Stomach (tissue), 9 donors: Measurements from ENCODE around the gene CCDC192. TPM values are rescaled to one million over a fixed set of nuclear protein-coding genes. Genes with fewer than 3 reads are reported as not detected.
"Not testable (repeated sequence)": the region's sequence is repeated elsewhere in the genome, so short reads cannot be mapped to it uniquely, and the experiment has no call there.

ENCODE experiments used
- DNase-seq, 2 donors: peaks; one replicate each; pipeline versions ENCODE4 v3.0.0 to v3.0.0-alpha.2; 2013 to 2019
- H3K27ac ChIP-seq, 5 donors: fragments of 200-600 bp in 4 of 5; sonication (generic) in 4 of 5; one replicate each; pipeline ENCODE4 v1.5.1; 2013 to 2019; ENCODE audit warnings: mild to moderate bottlenecking in 1 of 5, moderate library complexity in 1 of 5
- H3K27me3 ChIP-seq, 3 donors: fragments of 200-600 bp; sonication (generic); one replicate each; pipeline ENCODE4 v1.5.1; 2017 to 2019; ENCODE audit warnings: mixed run types in 1 of 3
- H3K36me3 ChIP-seq, 4 donors: fragments of 200-600 bp; sonication (generic); 1 replicate in 3 of 4; 2 replicates in 1 of 4; pipeline ENCODE4 v1.5.1; 2016 to 2019
- H3K4me1 ChIP-seq, 4 donors: fragments of 200-600 bp; sonication (generic); one replicate each; pipeline ENCODE4 v1.5.1; 2016 to 2019
- H3K4me3 ChIP-seq, 4 donors: fragments of 200-600 bp; sonication (generic) in 3 of 4; one replicate each; pipeline ENCODE4 v1.5.1; 2016 to 2019; ENCODE audit warnings: mild to moderate bottlenecking in 1 of 4
- H3K9me3 ChIP-seq, 4 donors: fragments of 200-600 bp; sonication (generic); one replicate each; pipeline ENCODE4 v1.5.1; 2016 to 2019
- CTCF ChIP-seq, 7 experiments: fragments of 450-650 bp in 4 of 7; fragments of 200-600 bp in 3 of 7; sonication (generic) in 3 of 7; IDR thresholded peaks; one replicate each; pipeline ENCODE4 v1.5.1; 2016 to 2019; ENCODE audit warnings: antibody characterized with exemption in 7 of 7, control low read depth in 2 of 7, mild to moderate bottlenecking in 1 of 7
- EP300 ChIP-seq: sonication (generic); formaldehyde crosslinking; IDR thresholded peaks from one replicate; pipeline ENCODE4 v1.6.1; 2017; ENCODE audit warnings: antibody characterized with exemption
- POLR2A ChIP-seq, 4 donors: fragments of 450-650 bp; IDR thresholded peaks; one replicate each; pipeline ENCODE4 v1.6.1; 2016; ENCODE audit warnings: antibody characterized with exemption in 4 of 4, control low read depth in 2 of 4, mild to moderate bottlenecking in 1 of 4, moderate library complexity in 1 of 4
- POLR2AphosphoS5 ChIP-seq, 3 donors: sonication (generic); formaldehyde crosslinking; IDR thresholded peaks; one replicate each; pipeline ENCODE4 v1.6.1; 2016; ENCODE audit warnings: antibody characterized with exemption in 3 of 3
- WGBS, 5 donors: extraction: QIAGEN DNeasy Blood & Tissue Kit in 3 of 5; methylation state at CpG; one replicate each; pipeline versions ENCODE4 v1.1.5 to v1.1.7; 2013 to 2018; 5-methylcytosine and 5-hydroxymethylcytosine counted together
- intact Hi-C: fragments of 100-400 bp; cut with DNase I; formaldehyde crosslinking; loops from one replicate; pipeline ENCODE4 v1.15.1; 2023; ENCODE audit warnings: low total_unique reads
- polyA plus RNA-seq, 3 donors: library from polyadenylated mRNA; stranded (reverse); fragments of 200-250 nt; gene quantifications; one replicate each; pipeline ENCODE4 v1.2.3, GENCODE V29; 2013
- total RNA-seq, 5 donors: library from RNA; depleted of rRNA; stranded (reverse); fragments of >200 nt; gene quantifications; one replicate each; pipeline versions ENCODE4 v1.1.0 to v1.2.3, GENCODE V29; 2014 to 2016
- donor health status: healthy with polysubstance abuse.
- donor health status: Bipolar disorder and iron deficiency.
- donor health status: healthy.

CCDC192 gene
- total and polyA plus RNA-seq, 8 donors: 0.10 to 2.2 TPM; not detected in 6

- H3K4me1 ChIP-seq: peaks cover 0 to 15% (median 9%) of the 10 kb centered on the region in 4 donors
- no peak overlapping the region for H3K4me3 ChIP-seq
- WGBS, 5 donors: 88 to 97% (median 95%) methylated on average over 2 of the region's 2 CpGs
- no peaks in the 10 kb centered on the region for H3K36me3 ChIP-seq
- H3K27ac ChIP-seq: no peak overlapping the region
- TF ChIP-seq CTCF (IDR thresholded peaks at IDR 0.05) (no peak), EP300 (no peak), POLR2A (IDR thresholded peaks at IDR 0.05) (no peak), POLR2AphosphoS5 (IDR thresholded peaks at IDR 0.05) (no peak)
- no peaks in the 10 kb centered on the region for H3K9me3 ChIP-seq
- H3K27me3 ChIP-seq: no peaks in the 10 kb centered on the region
- intact Hi-C loops: no loop called here
- no peak for DNase-seq
Measured at GRCh38 chr5:127846884-127847283, 143.7 kb downstream of the CCDC192 start.

GRCh38 chr5:127847641-127848040, 144.4 kb downstream of the CCDC192 start:
- H3K4me3 ChIP-seq, intact Hi-C loops, H3K9me3 ChIP-seq, H3K36me3 ChIP-seq, DNase-seq, H3K27me3 ChIP-seq: not testable (repeated sequence)
- WGBS, 5 donors: 93 to 99% (median 97%) methylated on average over 5 of the region's 5 CpGs
- peak overlapping the region in 3 of 5 donors; percentile 2 to 75 (median 22) for H3K27ac ChIP-seq
- peaks cover 0 to 15% (median 9%) of the 10 kb centered on the region in 4 donors for H3K4me1 ChIP-seq

GRCh38 chr5:127848098-127848497, 144.9 kb downstream of the CCDC192 start:
- TF ChIP-seq POLR2AphosphoS5 (IDR thresholded peaks at IDR 0.05): peak in 1 of 3 donors; percentile 36
- TF ChIP-seq POLR2A (IDR thresholded peaks at IDR 0.05): no peak
- WGBS, 5 donors: 29 to 70% (median 42%) methylated on average over 1 of the region's 1 CpG
- H3K4me1 ChIP-seq: peaks cover 0 to 15% (median 9%) of the 10 kb centered on the region in 4 donors
- peak in 1 of 2 donors; percentile 33 for DNase-seq
- no peaks in the 10 kb centered on the region for H3K36me3 ChIP-seq
- no peaks in the 10 kb centered on the region for H3K9me3 ChIP-seq
- intact Hi-C loops: no loop called here
- no peak overlapping the region for H3K4me3 ChIP-seq
- H3K27me3 ChIP-seq: no peaks in the 10 kb centered on the region
- H3K27ac ChIP-seq: peak overlapping the region in 4 of 5 donors; percentile 2 to 75 (median 27)

DNA sequence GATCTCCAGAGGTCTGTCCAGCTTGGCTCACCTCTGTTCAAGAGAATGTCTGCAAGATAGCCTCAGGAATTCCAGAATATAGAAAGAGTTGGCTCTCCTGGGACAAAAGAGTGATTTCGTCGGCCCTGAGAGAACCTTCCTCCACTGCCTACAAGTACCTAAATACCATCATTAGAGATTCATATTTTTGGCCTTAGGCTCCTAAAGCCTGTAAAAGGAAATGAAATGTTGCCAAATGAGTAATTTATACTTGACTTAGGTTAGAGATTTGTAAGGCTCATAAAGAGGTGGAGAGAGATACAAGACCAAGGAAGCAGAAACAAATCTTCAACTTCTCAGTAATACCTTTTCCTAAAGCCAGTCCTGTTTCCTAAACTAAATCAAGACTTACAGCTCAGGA, 146.2 kb downstream of the CCDC192 start:
- Histone ChIP-seq H3K9me3 (no peaks in the 10 kb centered on the region), H3K27ac (peak overlapping the region in 1 of 5 donors; percentile 22), H3K36me3 (no peaks in the 10 kb centered on the region), H3K4me3 (no peak overlapping the region), H3K4me1 (peaks cover 0 to 13% (median 7%) of the 10 kb centered on the region in 4 donors), H3K27me3 (no peaks in the 10 kb centered on the region)
- 75 to 89% (median 85%) methylated on average over 2 of the region's 2 CpGs for WGBS, 5 donors
- intact Hi-C loops: no loop called here
- TF ChIP-seq POLR2A (IDR thresholded peaks at IDR 0.05): no peak
- TF ChIP-seq EP300: no peak
- TF ChIP-seq CTCF (IDR thresholded peaks at IDR 0.05): no peak
- no peak for TF ChIP-seq POLR2AphosphoS5 (IDR thresholded peaks at IDR 0.05)
- DNase-seq: no peak

DNA sequence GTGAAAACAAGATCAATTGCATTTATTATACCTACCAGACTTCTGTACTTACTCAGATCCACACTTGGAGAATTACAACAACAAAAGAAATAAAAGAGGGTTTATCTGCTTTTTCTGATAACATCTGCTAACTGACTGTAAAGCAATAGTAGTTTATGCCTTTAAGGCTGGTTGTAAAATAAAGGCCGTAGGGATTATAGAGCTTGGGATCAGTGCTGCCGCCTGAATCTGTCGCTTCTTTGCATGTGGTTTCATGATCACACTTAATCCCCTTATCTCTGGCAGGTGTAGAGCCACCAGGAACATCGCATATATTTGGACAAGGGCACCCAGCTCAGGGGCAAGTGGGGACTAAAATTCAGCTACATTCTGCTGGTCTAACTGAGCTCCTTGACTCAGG, 146.7 kb downstream of the CCDC192 start:
- Histone ChIP-seq H3K27me3 (no peaks in the 10 kb centered on the region), H3K9me3 (no peaks in the 10 kb centered on the region), H3K27ac (peak overlapping the region in 1 of 5 donors; percentile 22), H3K36me3 (no peaks in the 10 kb centered on the region), H3K4me3 (no peak overlapping the region), H3K4me1 (peaks cover 0 to 8% (median 6%) of the 10 kb centered on the region in 4 donors)
- intact Hi-C loops: no loop called here
- no peak for DNase-seq
- TF ChIP-seq CTCF (IDR thresholded peaks at IDR 0.05) (no peak), POLR2A (IDR thresholded peaks at IDR 0.05) (no peak), EP300 (no peak), POLR2AphosphoS5 (IDR thresholded peaks at IDR 0.05) (no peak)
- 51 to 67% (median 52%) methylated on average over 4 of the region's 4 CpGs for WGBS, 5 donors
